Measurements from ENCODE around the gene ACOXL.

The ACOXL gene

DNA sequence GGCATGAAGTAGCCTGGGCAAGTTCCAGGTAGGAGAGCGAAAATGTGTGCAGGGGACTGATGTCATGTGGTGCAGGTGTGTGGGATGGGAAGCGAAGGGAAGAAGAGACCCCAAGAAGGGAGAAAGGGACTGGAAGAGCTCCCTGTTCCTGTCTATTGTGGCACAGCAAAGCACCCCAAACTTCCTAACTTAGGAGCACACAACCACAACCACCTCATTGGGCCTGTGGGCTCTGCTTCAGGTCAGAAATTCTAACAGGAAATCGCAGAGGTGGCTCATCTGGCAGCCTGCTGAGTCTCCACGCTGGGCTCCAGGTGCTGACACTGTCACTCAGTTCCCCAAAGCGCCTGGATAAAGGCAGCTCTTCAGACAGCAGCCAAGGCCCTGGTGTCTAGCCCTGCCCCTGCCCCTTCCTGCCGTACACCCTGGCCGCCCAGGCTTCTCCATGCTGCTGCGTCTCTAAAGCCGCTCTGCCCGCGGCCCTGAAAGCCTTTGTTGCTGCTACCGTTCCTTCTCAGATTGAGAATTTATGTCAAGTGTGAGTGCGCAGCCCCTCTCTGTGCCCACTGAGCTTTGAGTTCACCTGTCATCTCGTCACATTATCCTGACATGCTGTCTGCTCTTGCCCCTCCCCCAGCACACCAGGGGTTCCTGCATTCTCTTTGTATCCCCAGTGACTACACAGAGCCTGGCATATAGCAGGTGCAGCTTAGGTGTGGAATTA lies 248.1 kb downstream of the ACOXL start:
- no peak for DNase-seq (ENCODE audit: extremely low spot score, insufficient read length, low read depth)
- no peak for FAIRE-seq

DNA sequence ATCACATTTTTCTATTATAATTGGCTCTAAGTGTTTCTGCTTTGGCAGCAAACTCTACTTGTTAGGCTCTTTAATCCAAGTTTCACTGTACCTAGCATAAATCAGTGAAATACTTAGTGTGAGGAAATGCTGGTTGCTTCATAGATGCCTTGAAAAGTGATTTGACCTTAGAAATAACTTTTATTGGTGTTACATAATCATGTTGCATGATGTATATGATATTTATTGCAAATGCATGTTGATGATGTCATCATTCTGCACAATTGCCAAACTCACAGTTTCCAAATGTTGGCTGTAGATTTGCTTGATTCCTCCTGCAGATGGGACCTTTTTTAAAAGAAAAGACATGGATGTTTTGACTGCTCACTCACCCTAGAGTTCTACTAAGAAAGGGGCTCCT lies 250.8 kb downstream of the ACOXL start:
- no peak for FAIRE-seq

DNA sequence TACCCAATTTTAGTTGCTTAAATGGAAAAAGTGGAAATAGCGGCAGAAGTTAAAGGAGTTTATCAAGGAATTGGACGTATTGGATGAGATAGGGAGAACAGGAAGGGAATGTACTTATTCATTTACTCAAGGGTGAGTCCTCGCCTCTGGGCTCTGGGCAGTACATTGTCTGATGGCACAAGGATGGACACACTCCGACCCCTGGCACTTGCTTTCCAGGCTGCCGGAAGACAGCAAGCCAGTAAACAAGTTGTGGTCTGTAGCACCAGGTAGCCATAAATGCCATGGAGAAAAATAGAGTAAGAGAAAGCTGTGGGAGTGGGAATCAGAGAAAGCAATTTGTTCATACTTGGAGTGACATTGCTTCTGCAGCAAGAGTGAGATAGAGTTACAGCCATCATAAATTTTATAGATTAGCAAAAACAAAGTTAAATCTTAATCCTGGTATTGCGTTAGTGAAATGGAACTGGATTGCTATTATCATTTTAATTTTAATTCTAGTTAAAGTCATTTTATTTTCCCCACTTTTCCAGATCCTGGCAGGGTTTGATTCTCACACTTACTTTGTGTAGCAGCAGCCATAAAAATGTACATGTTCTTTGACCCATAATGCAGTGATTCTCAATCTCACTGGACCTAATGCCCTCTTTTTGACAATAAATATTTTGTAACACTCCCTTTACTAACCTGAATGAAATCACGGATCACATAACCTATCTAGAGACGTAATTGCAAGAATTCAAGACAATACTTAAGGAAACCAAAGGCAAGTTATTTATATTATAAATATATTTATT lies 252.5 kb downstream of the ACOXL start:
- DNase-seq (ENCODE audit: extremely low spot score, insufficient read length, low read depth) (no peak), FAIRE-seq (no peak)

More for the DNA sequence above, 250.8 kb downstream of the ACOXL start:
- DNase-seq (ENCODE audit: extremely low spot score, insufficient read length, low read depth) = no peak

DNA sequence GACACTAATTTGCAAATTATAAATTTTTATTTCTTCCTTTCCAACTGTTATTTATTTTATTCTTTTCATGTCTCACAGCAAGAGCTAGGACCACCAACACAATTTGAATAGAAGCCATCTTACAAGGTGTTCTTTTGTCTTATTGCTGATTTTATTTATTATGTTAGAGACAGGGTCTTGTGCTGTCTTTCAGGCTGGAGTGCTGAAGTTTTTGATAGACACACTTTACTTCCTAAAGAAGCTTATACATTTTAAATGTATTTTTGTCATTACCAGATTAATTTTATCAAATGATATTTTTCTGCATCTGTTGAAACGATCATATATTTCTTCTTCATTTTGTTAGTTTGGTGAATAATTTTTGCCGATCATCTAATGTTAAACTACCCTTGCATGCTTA lies 258.1 kb downstream of the ACOXL start:
- DNase-seq (ENCODE audit: extremely low spot score, insufficient read length, low read depth) = no peak
- FAIRE-seq = no peak

DNA sequence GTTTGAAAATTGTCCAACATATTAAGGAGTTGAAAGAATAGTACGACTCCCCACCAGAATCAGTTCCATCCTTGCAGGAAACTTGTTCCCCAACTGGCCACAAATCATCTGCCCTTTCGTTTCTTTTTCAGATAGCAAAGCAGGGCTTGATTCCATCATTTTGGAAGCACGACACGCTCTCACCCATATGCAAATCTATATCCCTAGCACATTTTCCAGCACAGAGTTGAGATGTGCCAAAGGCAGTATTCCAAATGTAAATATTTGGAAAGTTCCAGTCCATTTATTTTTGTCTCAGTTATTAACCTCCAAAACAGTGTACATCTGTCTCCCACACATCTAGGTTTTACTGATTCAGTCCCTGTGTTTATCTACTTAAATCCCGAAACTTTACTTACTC lies 259.5 kb downstream of the ACOXL start:
- DNase-seq (ENCODE audit: extremely low spot score, insufficient read length, low read depth) (no peak), FAIRE-seq (no peak)

DNA sequence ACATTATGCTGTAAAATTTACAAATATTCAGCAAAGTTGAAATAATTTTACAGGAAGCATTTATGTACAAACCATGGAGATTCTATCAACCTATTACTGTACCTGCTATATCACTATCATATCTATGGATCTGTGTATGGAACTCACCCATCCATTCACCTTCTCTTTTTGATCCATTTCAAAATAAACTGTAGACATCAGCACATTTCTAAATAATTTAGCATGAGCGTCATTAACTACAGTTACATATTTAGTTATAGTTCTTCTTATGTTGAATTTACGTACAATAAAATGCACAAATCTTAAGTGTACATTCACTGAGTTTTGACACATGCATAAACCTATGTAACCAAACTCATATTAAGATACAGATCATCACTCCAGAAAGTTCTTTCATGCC lies 260.5 kb downstream of the ACOXL start:
- FAIRE-seq (no peak), DNase-seq (ENCODE audit: extremely low spot score, insufficient read length, low read depth) (no peak)

DNA sequence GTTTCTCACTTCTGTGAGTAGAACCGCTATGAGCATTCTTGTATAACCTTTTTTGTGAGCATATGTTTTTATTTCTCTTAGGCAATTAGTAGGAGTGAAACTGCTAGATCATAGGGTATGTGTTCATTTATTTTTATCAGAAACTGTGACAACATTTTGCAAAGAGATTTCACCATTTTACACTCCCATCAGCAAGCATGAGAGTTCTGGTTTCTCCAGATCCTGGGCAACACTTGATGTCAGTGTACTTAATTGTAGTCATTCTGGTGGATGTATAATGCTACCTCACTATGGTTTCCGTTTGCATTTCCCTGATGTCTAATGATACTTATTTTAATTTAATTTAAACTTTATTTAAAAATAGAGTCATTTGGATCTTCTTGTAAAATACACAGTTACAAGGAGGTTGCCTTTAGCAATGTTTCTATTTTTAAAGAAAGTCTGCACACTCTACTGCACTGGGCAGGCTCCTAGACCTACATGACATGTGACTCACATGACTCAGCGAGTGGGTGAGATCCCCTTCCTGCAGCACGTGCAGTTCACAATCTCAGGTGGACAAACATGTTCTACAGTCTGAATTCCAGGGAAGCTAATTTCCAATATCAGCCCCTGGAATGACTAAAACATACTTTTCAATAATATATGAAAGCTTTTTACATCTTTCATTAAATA lies 261.3 kb downstream of the ACOXL start:
- no peak for DNase-seq (ENCODE audit: extremely low spot score, insufficient read length, low read depth)
- FAIRE-seq = peak; percentile 39

DNA sequence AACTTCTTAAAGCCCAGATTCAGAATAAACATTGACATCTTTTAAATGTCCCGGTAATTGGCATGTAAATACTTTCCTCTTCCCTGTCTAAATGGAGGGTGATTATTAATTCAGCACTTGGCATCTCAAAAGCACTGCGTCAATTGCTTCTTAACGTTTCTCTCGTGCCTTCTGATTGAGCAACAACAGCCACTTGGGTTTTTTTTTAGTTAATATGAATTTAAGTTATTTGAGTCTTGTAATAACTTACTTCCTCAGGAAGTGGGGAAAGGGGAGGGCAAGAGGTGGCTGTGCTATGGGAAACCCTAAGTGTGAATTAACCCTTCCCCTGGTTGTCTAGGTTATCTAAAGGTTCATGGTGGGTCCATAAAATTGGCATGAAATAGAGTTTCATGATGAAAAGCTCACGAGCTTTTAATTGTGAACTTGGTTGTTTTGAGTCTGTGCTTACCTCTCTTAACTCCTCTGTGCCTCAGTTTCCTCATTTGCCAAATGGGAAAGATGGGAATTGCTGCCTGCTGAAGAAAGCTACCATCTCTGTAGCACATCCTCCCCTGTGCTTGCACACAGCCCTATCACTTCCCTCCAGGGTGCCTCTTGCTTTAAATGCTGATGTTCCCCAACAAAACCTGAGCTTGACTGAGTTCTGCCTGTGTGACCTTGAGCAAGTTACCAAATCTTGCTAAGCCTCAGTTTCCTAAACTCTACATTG lies 262.0 kb downstream of the ACOXL start:
- peak; percentile 45 for FAIRE-seq

DNA sequence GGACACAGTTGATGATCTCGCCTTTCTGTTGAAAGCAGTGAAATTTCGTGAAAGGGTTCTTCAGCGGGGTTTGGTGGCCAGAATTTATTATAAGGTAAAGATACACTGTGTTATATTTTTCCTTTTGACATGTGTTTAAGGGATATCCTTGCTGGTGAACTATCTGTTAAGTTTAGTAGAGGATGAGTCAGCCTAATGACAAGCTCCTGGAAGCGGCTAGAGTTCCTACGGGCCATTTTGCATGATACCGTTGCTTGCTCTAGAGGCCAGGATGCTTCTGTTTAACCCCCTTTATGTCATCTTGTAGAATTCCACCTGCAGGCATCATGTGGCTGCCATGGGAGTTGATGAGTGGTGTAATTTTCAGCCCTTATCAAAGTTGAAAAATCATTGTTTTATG lies 263.5 kb downstream of the ACOXL start:
- no peak for DNase-seq (ENCODE audit: extremely low spot score, insufficient read length, low read depth)
- no peak for FAIRE-seq

More for the DNA sequence above, 262.0 kb downstream of the ACOXL start:
- DNase-seq (ENCODE audit: extremely low spot score, insufficient read length, low read depth) = no peak

DNA sequence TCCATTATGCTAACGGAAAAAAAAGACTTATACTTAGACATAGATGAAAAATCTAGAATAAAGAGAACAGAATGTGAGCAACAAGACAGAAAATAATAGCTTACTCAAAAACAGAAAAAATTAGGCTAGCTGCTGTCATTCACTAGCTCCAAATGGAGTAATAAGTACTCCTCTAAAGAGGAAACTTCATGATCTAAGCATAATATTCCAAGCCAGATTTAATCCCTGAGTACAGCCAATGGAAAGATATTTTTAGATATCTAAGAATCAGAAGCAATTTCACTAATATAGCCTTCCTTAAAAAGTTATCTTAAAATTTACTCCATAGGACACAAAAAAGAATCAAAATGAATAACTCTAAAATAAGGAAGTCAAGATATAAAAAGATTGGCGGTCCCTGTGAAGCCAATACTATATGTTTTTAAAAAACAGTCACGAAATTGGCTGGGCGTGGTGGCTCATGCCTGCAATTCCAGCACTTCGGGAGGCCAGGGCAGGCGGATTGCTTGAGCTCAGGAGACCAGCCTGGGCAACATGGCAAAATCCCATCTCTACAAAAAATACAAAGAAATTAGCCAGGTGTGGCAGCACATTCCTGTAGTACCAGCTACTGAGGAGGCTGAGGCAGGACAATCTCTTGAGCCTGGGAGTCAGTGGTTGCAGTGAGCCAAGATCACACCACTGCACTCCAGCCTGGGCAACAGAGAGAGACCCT lies 265.1 kb downstream of the ACOXL start:
- FAIRE-seq = no peak

DNA sequence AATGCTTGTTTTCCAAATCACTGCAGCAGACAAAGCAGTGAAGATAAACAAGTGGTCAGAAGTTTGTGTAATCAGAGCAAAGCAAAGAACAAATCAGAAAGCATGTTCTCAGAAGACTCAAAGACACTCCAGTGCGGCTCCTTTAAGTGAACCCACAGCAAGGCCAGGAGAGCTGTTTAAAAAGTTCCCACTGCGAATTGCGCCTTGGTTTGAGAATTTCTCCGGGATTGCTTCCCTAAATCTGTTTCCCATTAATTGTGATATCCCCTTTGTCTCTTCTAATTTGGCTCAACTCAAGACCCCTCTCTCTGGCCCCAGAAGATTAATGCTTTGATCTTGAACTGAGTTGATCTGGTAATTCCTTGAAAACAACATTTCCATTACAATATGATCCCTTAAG lies 265.9 kb downstream of the ACOXL start:
- DNase-seq (ENCODE audit: extremely low spot score, insufficient read length, low read depth) (no peak), FAIRE-seq (no peak)

More for the DNA sequence above, 265.1 kb downstream of the ACOXL start:
- no peak for DNase-seq (ENCODE audit: extremely low spot score, insufficient read length, low read depth)

DNA sequence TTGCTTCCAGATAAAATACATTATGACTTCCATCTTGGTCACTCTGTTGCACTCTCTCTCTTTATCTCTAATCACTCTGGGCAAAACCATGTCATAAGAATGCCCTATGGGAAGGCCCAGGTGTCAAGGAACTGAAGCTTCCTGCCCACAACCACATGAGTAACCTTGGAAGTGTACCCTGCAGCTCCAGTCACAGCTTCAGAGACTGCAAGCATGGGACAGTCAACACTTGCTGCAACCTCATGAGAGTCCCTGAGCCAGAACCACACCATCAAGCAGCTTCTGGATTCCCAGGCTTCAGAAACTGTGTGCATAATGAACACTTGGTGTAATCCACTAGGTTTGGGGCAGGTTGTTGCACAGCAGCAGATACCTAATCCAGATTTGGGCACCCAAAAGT lies 267.3 kb downstream of the ACOXL start:
- DNase-seq (ENCODE audit: extremely low spot score, insufficient read length, low read depth) (no peak), FAIRE-seq (no peak)

DNA sequence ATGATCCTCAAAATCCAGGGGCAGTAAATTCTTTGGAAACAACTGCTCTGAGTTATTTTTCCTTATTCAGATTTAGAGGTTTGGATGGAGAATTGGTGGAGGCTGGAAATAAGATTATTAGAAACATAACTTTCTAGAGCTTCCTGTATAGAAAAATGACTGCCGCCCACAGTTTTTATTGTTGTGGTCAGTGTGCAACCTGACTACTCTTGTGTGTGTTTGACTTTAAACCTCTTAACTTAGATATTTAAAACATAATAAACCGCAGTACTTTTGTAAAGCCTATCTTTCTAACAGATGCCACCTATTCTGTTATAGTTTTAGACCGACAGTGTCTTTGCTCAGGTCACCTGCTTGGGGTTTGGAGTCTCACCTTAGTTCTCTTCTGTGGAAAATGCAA lies 272.9 kb downstream of the ACOXL start:
- FAIRE-seq (no peak), DNase-seq (ENCODE audit: extremely low spot score, insufficient read length, low read depth) (no peak)

DNA sequence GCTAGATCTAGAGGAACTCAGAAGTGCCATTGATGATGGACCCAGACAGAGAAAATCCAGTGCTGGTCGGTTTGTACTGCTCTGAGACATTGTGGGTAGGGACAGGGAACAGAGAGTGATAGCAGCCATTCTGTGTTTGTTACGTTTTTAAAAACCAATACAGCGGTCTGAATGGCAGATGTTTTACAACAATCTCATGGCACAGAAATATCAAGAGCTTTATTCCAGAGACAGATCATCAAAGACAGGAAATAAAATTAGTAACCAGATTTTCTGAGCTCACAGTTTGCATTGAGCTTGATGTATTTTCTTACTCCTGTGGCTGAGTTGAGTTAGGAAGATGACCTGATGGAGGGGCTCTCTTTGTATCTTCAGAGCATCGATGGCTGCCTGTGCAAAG lies 273.4 kb downstream of the ACOXL start:
- no peak for DNase-seq (ENCODE audit: extremely low spot score, insufficient read length, low read depth)
- FAIRE-seq = no peak

DNA sequence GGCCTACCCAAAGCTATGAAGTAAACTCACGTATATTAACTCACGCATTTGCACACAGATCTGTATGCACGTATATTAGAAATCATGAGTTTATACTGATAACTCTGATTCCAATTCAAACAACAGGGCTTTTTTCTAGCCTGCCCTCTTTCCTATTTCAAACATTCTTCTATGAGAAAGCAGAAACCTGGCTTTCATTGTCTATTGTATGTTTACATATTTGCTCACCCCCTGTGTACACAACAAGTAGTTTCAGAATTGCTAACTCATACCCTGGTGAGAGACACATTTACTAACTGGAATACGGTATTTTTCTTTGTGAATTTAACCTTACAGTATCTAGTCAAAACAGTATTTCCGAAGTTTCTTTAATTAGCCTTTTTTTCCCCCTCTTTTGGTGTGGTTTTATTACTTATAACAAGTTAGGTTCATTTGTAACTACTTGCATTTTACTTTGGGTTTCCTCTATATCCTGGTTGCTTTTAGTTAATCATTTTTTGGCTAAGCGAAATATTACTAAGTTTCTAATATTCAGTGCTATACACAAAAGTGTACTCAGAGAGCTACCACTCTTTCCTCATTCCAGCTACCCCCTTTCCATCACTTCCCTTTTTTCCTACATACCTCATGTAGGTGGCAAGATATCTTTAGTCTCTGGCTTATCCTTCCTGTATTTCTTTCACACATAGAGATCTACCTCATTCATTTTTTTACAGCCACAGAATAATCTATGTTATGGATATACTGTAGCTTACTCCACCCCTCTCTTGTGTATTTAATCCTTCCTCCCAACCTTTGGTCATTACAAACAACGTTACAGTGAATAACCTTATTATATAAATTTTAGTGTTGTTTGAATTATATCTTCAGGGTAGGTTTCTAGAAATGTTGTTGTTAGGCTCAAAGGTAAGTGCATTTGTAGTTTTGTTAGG lies 275.6 kb downstream of the ACOXL start:
- DNase-seq (ENCODE audit: extremely low spot score, insufficient read length, low read depth) (no peak), FAIRE-seq (no peak)

DNA sequence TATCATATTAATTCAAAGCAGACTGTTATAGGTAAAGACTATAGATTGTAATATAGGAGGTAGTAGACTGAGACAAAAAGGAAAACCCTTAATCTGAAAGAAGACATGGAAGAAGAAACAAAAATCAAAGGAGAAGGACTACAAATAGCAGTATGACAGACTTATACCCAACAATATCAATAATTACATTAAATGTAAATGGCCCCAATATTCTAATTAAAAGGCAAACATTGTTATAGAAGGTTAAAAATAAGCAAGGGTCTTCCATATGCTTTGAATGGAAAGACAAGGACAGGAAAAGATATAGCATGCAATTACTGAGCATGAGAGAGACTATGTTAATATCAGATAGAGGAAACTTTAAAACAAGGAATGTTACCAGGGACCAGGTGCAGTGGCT lies 278.8 kb downstream of the ACOXL start:
- DNase-seq (ENCODE audit: extremely low spot score, insufficient read length, low read depth) = no peak

DNA sequence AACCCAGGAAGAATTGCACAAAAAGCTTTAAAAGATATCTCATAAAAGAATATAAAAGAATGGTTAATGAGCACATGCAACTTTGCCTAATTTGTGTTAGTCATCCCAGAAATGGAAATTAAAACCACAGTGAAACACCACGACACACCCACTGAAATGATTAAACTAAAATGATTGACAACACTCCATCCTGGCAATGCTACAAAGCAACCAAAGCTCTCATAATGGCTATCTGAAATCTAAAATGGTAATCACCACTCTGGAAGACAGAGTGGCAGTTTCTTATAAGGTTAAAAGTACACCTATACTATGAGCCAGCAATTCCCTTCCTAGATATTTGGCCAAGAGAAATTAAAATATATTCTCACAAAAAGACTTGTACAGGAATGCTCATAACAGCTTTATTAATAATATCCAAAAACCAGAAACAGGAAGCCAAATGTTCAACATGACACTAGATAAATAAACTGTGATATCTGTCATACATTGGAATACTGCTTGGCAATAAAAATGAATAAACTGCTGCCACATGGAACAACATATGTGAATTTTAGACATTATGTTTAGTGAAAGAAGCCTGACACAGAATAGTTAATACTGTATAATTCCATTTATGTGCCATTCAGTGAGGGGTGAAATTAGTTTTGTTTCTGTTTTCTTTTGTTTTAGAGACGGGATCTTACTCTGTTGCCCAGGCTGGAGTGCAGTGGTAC lies 283.1 kb downstream of the ACOXL start:
- DNase-seq (ENCODE audit: extremely low spot score, insufficient read length, low read depth) (no peak), FAIRE-seq (no peak)

More for the DNA sequence above, 278.8 kb downstream of the ACOXL start:
- FAIRE-seq = no peak

DNA sequence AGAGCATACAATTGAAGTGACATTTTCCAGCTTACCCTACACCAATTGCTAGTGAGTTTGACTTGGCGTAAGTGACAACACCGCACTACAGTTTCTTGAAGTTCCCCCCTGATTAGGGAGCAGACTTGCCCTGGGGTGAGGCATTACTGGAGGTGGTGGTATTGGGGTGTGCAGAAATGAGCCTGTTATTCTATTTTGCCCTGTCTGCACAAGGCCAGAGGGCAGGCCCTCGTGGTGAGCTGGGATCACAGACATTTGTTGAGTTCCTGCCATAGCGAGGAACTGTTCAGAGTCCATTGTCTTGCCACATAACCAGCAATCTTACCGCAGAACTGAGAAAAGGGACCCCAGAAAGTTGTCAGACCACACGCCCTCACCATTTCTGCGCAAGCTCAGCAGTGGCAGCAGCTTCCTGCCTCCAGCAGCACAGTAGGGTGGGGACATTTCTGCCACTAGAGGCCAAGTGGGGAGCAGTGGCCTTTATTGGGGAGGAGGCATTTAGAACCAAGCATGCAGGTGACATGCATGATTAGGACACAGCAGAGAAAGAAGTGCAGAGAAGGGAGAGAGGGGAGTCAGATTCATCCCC lies 284.8 kb downstream of the ACOXL start:
- no peak for DNase-seq (ENCODE audit: extremely low spot score, insufficient read length, low read depth)
- FAIRE-seq = no peak
